H1 (cell line): Measurements from ENCODE around the gene TMSB15B. TPM values are rescaled to one million over a fixed set of nuclear protein-coding genes. Genes with fewer than 3 reads are reported as not detected.

Source experiments
- CTCF ChIA-PET: fragments of 300-600 bp; sonication (Branson Sonifier 250); formaldehyde crosslinking; loops from one replicate; lab custom pipeline; 2021; ENCODE audit not compliant: partially characterized antibody; lab: Charles Lee
- POLR2A ChIA-PET: fragments of 300-600 bp; sonication (Branson Sonifier 250); formaldehyde crosslinking; loops from one replicate; lab custom pipeline; 2021; ENCODE audit warnings: inconsistent platforms; ENCODE audit not compliant: partially characterized antibody; lab: Charles Lee
- DNase-seq, 2 experiments: peaks; one replicate each; pipeline versions ENCODE4 v3.0.0 to v3.0.0-alpha.2; 2010 to 2022; ENCODE audit warnings: low spot score in 2 of 2, low read depth in 1 of 2, mixed read lengths in 1 of 2
- FAIRE-seq: peaks from 2 replicates; lab custom pipeline; 2011; peaks lifted over from hg19 to GRCh38; lab: Jason Lieb, UNC
- H2AFZ ChIP-seq: 2 replicates; pipeline ENCODE4 v1.8.1; 2012; ENCODE audit warnings: low read length, inconsistent platforms
- H2AK5ac ChIP-seq: 2 replicates; pipeline ENCODE4 v1.6.1; 2013; ENCODE audit warnings: low read depth, low read length
- H2BK120ac ChIP-seq: replicated peaks from 2 replicates; pipeline ENCODE3; 2013; ENCODE audit warnings: low read depth, low read length, inconsistent platforms
- H2BK12ac ChIP-seq: 2 replicates; pipeline ENCODE4 v1.6.1; 2013; ENCODE audit warnings: low read depth, low read length
- H2BK15ac ChIP-seq: 2 replicates; pipeline ENCODE4 v1.6.1; 2013; ENCODE audit warnings: low read length
- H2BK20ac ChIP-seq: 2 replicates; pipeline ENCODE4 v1.6.1; 2013; ENCODE audit warnings: low read length
- H2BK5ac ChIP-seq: 2 replicates; pipeline ENCODE4 v1.6.1; 2013; ENCODE audit warnings: low read depth, low read length
- H3K14ac ChIP-seq: 2 replicates; pipeline ENCODE4 v1.6.1; 2013; ENCODE audit warnings: inconsistent platforms; ENCODE audit not compliant: insufficient read length
- H3K18ac ChIP-seq: 2 replicates; pipeline ENCODE4 v1.6.1; 2013; ENCODE audit warnings: low read length; ENCODE audit errors: extremely low read depth
- H3K23ac ChIP-seq: 2 replicates; pipeline ENCODE4 v1.6.1; 2013; ENCODE audit warnings: inconsistent platforms; ENCODE audit not compliant: insufficient read length
- H3K23me2 ChIP-seq: 2 replicates; pipeline ENCODE4 v1.6.1; 2013; ENCODE audit warnings: low read depth, low read length
- H3K27ac ChIP-seq: 2 replicates; pipeline ENCODE4 v1.6.1; 2011; ENCODE audit warnings: low read depth, low read length, inconsistent platforms
- H3K27me3 ChIP-seq, 4 experiments: replicated peaks in 1 of 4; 1 replicate in 1 of 4; 2 replicates in 3 of 4; pipeline versions ENCODE4 v1.6.1 to v1.8.1; 2011 to 2013; ENCODE audit warnings: low read length in 3 of 4, mild to moderate bottlenecking in 3 of 4, inconsistent platforms in 2 of 4, mixed read lengths in 2 of 4, moderate library complexity in 1 of 4; ENCODE audit not compliant: control insufficient read depth in 3 of 4, insufficient read depth in 3 of 4; ENCODE audit errors: extremely low read depth in 1 of 4
- H3K36me3 ChIP-seq, 4 experiments: 2 replicates each; pipeline versions ENCODE4 v1.6.1 to v1.8.1; 2011 to 2013; ENCODE audit warnings: mild to moderate bottlenecking in 4 of 4, low read length in 3 of 4, moderate library complexity in 2 of 4, control low read depth in 1 of 4, inconsistent platforms in 1 of 4; ENCODE audit not compliant: insufficient read depth in 4 of 4, control insufficient read depth in 2 of 4
- H3K4ac ChIP-seq: replicated peaks from 2 replicates; pipeline ENCODE3; 2013; ENCODE audit warnings: low read length, low read depth, mixed read lengths, inconsistent platforms; ENCODE audit not compliant: insufficient read length
- H3K4me1 ChIP-seq, 4 experiments: replicated peaks in 1 of 4; 1 replicate in 1 of 4; 2 replicates in 3 of 4; pipeline versions ENCODE4 v1.6.1 to v1.8.1; 2011 to 2013; ENCODE audit warnings: low read length in 3 of 4, inconsistent platforms in 2 of 4, mixed read lengths in 1 of 4; ENCODE audit not compliant: insufficient read depth in 4 of 4, control insufficient read depth in 3 of 4
- H3K4me2 ChIP-seq, 2 experiments: 2 replicates each; pipeline versions ENCODE4 v1.6.1 to v1.8.1; 2011 to 2013; ENCODE audit warnings: low read depth in 2 of 2, low read length in 2 of 2, control low read depth in 1 of 2, inconsistent platforms in 1 of 2, mild to moderate bottlenecking in 1 of 2; ENCODE audit not compliant: insufficient read depth in 1 of 2
- H3K4me3 ChIP-seq, 4 experiments: fragments of 200-600, 300-600 bp in 1 of 4; sonication (generic), shearing (Covaris generic), sonication (Bioruptor Twin) in 1 of 4; 2 replicates each; pipeline versions ENCODE4 v1.5.1 to v1.8.1; 2011 to 2016; ENCODE audit warnings: low read length in 4 of 4, low read depth in 3 of 4, control low read depth in 2 of 4, inconsistent platforms in 2 of 4, mild to moderate bottlenecking in 2 of 4, mixed read lengths in 1 of 4, moderate library complexity in 1 of 4; ENCODE audit not compliant: insufficient read depth in 2 of 4; ENCODE audit errors: extremely low read depth in 1 of 4
- H3K56ac ChIP-seq: replicated peaks from 2 replicates; pipeline ENCODE3; 2013; ENCODE audit warnings: low read depth, mild to moderate bottlenecking, mixed read lengths, low read length, inconsistent platforms; ENCODE audit not compliant: insufficient read length
- H3K79me1 ChIP-seq: 2 replicates; pipeline ENCODE4 v1.6.1; 2013; ENCODE audit warnings: low read depth, low read length, control low read depth
- H3K79me2 ChIP-seq, 2 experiments: 2 replicates each; pipeline versions ENCODE4 v1.6.1 to v1.8.1; 2012 to 2013; ENCODE audit warnings: low read length in 2 of 2, mild to moderate bottlenecking in 2 of 2, inconsistent platforms in 1 of 2; ENCODE audit not compliant: insufficient read depth in 2 of 2, control insufficient read depth in 1 of 2
- H3K9ac ChIP-seq, 4 experiments: replicated peaks in 1 of 4; 1 replicate in 1 of 4; 2 replicates in 3 of 4; pipeline versions ENCODE4 v1.6.1 to v1.8.1; 2011 to 2013; ENCODE audit warnings: low read depth in 3 of 4, low read length in 3 of 4, control low read depth in 2 of 4, mild to moderate bottlenecking in 2 of 4, moderate library complexity in 2 of 4, inconsistent platforms in 1 of 4; ENCODE audit errors: extremely low read depth in 1 of 4
- H3K9me3 ChIP-seq, 2 experiments: 2 replicates each; pipeline versions ENCODE4 v1.6.1 to v1.8.1; 2012 to 2013; ENCODE audit warnings: mild to moderate bottlenecking in 2 of 2, moderate library complexity in 2 of 2, control low read depth in 1 of 2, inconsistent platforms in 1 of 2, low read depth in 1 of 2, low read length in 1 of 2, mixed read lengths in 1 of 2; ENCODE audit not compliant: insufficient read depth in 2 of 2
- H4K20me1 ChIP-seq, 2 experiments: replicated peaks in 1 of 2; 2 replicates each; pipeline versions ENCODE3 to v1.8.1; 2011 to 2013; ENCODE audit warnings: inconsistent platforms in 2 of 2, low read length in 2 of 2, mild to moderate bottlenecking in 1 of 2; ENCODE audit not compliant: insufficient read depth in 2 of 2, control insufficient read depth in 1 of 2
- H4K5ac ChIP-seq: 2 replicates; pipeline ENCODE4 v1.6.1; 2013; ENCODE audit warnings: low read length, low read depth, mixed read lengths, inconsistent platforms; ENCODE audit not compliant: insufficient read length
- H4K8ac ChIP-seq: 2 replicates; pipeline ENCODE4 v1.8.0; 2013; ENCODE audit warnings: mild to moderate bottlenecking, moderate library complexity, low read length, inconsistent platforms; ENCODE audit not compliant: insufficient read depth; ENCODE audit errors: extremely low read depth
- H4K91ac ChIP-seq: replicated peaks from 2 replicates; pipeline ENCODE3; 2013; ENCODE audit warnings: low read length, mixed read lengths, inconsistent platforms; ENCODE audit not compliant: insufficient read length
- CHD1 ChIP-seq: IDR thresholded peaks from 2 replicates; pipeline ENCODE4 v1.6.1; 2012; ENCODE audit warnings: low read depth, low read length, improper control_type of control experiment
- CHD2 ChIP-seq: IDR thresholded peaks from 2 replicates; pipeline ENCODE4 v1.6.1; 2012; ENCODE audit warnings: low read length, improper control_type of control experiment
- E2F6 ChIP-seq: IDR thresholded peaks from 2 replicates; pipeline ENCODE4 v1.6.1; 2012; ENCODE audit warnings: inconsistent platforms
- EZH2 ChIP-seq: fragments of 200-600 bp; sonication (generic); IDR thresholded peaks from 2 replicates; pipeline ENCODE4 v1.7.1; 2012; ENCODE audit warnings: low read depth, mild to moderate bottlenecking, moderate library complexity, low read length, inconsistent platforms; ENCODE audit not compliant: severe bottlenecking
- KDM4A ChIP-seq: IDR thresholded peaks from one replicate; pipeline ENCODE4 v1.7.1; 2012; ENCODE audit warnings: low read depth, mild to moderate bottlenecking, moderate library complexity, low read length, inconsistent platforms; ENCODE audit not compliant: severe bottlenecking
- NRF1 ChIP-seq: IDR thresholded peaks from 2 replicates; pipeline ENCODE4 v1.6.1; 2011; ENCODE audit warnings: mild to moderate bottlenecking, low read depth, low read length, improper control_type of control experiment
- PHF8 ChIP-seq: fragments of 200-600 bp; sonication (generic); conservative IDR thresholded peaks from 2 replicates; pipeline ENCODE4 v1.7.1; 2012; ENCODE audit warnings: low read depth, mild to moderate bottlenecking, inconsistent platforms, low read length, moderate library complexity
- POLR2AphosphoS5 ChIP-seq: IDR thresholded peaks from 2 replicates; pipeline ENCODE4 v1.6.1; 2011; ENCODE audit warnings: low read depth, low read length
- RBBP5 ChIP-seq: IDR thresholded peaks from 2 replicates; pipeline ENCODE4 v1.7.1; 2012; ENCODE audit warnings: low read depth, mild to moderate bottlenecking, inconsistent platforms, low read length, moderate library complexity, borderline replicate concordance
- SP2 ChIP-seq: IDR thresholded peaks from 2 replicates; pipeline ENCODE4 v1.6.1; 2012; ENCODE audit warnings: mild to moderate bottlenecking, low read length, inconsistent platforms
- TAF1 ChIP-seq: IDR thresholded peaks from 2 replicates; pipeline ENCODE4 v1.6.1; 2011; ENCODE audit warnings: mild to moderate bottlenecking, low read depth, low read length
- WGBS, 2 experiments: shearing (Covaris generic) in 1 of 2; methylation state at CpG; one replicate each; pipeline versions ENCODE4 v1.1.6 to v1.1.7; 2013 to 2015; ENCODE audit warnings: low lambda C conversion rate in 2 of 2, mixed read lengths in 2 of 2, inconsistent platforms in 1 of 2, low coverage in 1 of 2, missing lambda C conversion rate in 1 of 2; ENCODE audit not compliant: insufficient replicate concordance in 2 of 2, insufficient coverage in 1 of 2, insufficient read length in 1 of 2; ENCODE audit errors: extremely low coverage in 1 of 2, missing lambda C conversion rate in 1 of 2; 5-methylcytosine and 5-hydroxymethylcytosine counted together
- polyA plus RNA-seq, 7 experiments: library from polyadenylated mRNA; depleted of rRNA in 3 of 7; stranded (reverse) in 5 of 7; unstranded in 2 of 7; fragments of >200 nt in 5 of 7; fragments of 200-250 nt in 2 of 7; gene quantifications; 1 replicate in 5 of 7; 2 replicates in 1 of 7; 4 replicates in 1 of 7; pipeline versions ENCODE4 v1.2.1 to v1.2.3, GENCODE V29; 2011 to 2013; ENCODE audit warnings: missing spikeins in 2 of 7, mixed read lengths in 2 of 7
- total RNA-seq: library from RNA; stranded (reverse); fragmentation: NEBNext Ultra II Directional; extraction: Animal tissue kit (Norgen Biotek cat#: 25700); gene quantifications from 2 replicates; pipeline ENCODE4 v1.2.1, GENCODE V29; 2021

The TMSB15B gene
- total and polyA plus RNA-seq, 2 of the 8 experiments (the other 6 are each of a cell fraction or from before 2014, with no cell fraction given) = 11.7 to 12.1 TPM

- H3K9me3 ChIP-seq = no peaks in the 10 kb centered on the region
- H3K79me1 ChIP-seq = no peaks in the 10 kb centered on the region
- no peak overlapping the region for H3K23ac ChIP-seq
- no peaks in the 10 kb centered on the region for H3K79me2 ChIP-seq
- ChIA-PET CTCF (interaction anchor here (0.8 to 1.3 kb wide), 5 partner anchors 17 to 195 kb away, joined by 3 to 4 read pairs (median 3); no protein-coding TSS in a partner anchor), POLR2A (interaction anchor here (1.0 to 1.2 kb wide), 5 partner anchors 8 to 194 kb away, joined by 3 to 6 read pairs (median 4); partner anchors contain the start of gene ZCCHC18)
- no peaks in the 10 kb centered on the region for H3K27me3 ChIP-seq
- FAIRE-seq (no peak), DNase-seq (peak in 1 of 2 experiments; percentile 65)
- H4K5ac ChIP-seq = peak overlapping the region; percentile 28
- H2BK120ac ChIP-seq = no peak overlapping the region
- H4K8ac ChIP-seq = peak overlapping the region; percentile 53
- H2AFZ ChIP-seq = peak overlapping the region; percentile 98; the same call in 1 of the 2 replicates
- H2AK5ac ChIP-seq = no peak overlapping the region
- H3K23me2 ChIP-seq = peaks cover 3% of the 10 kb centered on the region; the same call in 1 of the 2 replicates
- H4K20me1 ChIP-seq = no peaks in the 10 kb centered on the region
- no peak overlapping the region for H2BK15ac ChIP-seq
- peak overlapping the region; percentile 48 for H3K18ac ChIP-seq
- no peak overlapping the region for H4K91ac ChIP-seq
- H3K4me2 ChIP-seq = peak overlapping the region; percentile 83 to 84
- no peak overlapping the region for H3K4ac ChIP-seq
- peak overlapping the region; percentile 44; the same call in 1 of the 2 replicates for H2BK5ac ChIP-seq
- 0% methylated on average over 7 of the region's 64 CpGs; no CpG with 5 or more reads in 1 of the 2 experiments for WGBS, 2 experiments
- H3K14ac ChIP-seq = no peak overlapping the region
- H3K56ac ChIP-seq = peak overlapping the region; percentile 10
- H3K4me1 ChIP-seq = peaks cover 0 to 4% (median 0%) of the 10 kb centered on the region in 4 experiments; a peak in 1 of 7 replicates
- H3K27ac ChIP-seq = no peak overlapping the region; the same call in 1 of the 2 replicates
- H3K36me3 ChIP-seq = no peaks in the 10 kb centered on the region
- H2BK12ac ChIP-seq = peak overlapping the region; percentile 68; the same call in 1 of the 2 replicates
- H3K9ac ChIP-seq = peak overlapping the region; percentile 42 to 82 (median 58)
- H2BK20ac ChIP-seq = no peak overlapping the region
- peak overlapping the region; percentile 61 to 77 (median 67) for H3K4me3 ChIP-seq
- TF ChIP-seq NRF1 = no peak
- no peak for TF ChIP-seq CHD2
- TF ChIP-seq RBBP5 = 0 out of 2 replicates have a peak, but pooled peaks have one; percentile 16
- no peak for TF ChIP-seq SP2
- peak; percentile 1 for TF ChIP-seq KDM4A
- TF ChIP-seq EZH2 = no peak
- TF ChIP-seq TAF1 = peak; percentile 55; the same call in 1 of the 2 replicates
- no peak for TF ChIP-seq CHD1
- peak; percentile 44; the same call in 1 of the 2 replicates for TF ChIP-seq PHF8
- TF ChIP-seq POLR2AphosphoS5 = peak; percentile 30; the same call in 1 of the 2 replicates
- peak; percentile 11; the same call in 1 of the 2 replicates for TF ChIP-seq E2F6
Observed at GRCh38 chrX:103918571-103919269, 43.7 kb upstream of the TMSB15B start.
